HG02973 (cell line): Measurements from ENCODE around the gene FZD7.

Experiments used
- ATAC-seq: cut with Tn5 transposase; IDR thresholded peaks from one replicate; pipeline ENCODE4 v1.9.1; 2021; ENCODE audit warnings: moderate library complexity; ENCODE audit not compliant: unreplicated experiment

The FZD7 gene

GRCh38 chr2:202065876-202066275 lies 32.2 kb downstream of the FZD7 start:
- no peak for ATAC-seq

GRCh38 chr2:202066875-202067274 lies 33.2 kb downstream of the FZD7 start:
- no peak for ATAC-seq

DNA sequence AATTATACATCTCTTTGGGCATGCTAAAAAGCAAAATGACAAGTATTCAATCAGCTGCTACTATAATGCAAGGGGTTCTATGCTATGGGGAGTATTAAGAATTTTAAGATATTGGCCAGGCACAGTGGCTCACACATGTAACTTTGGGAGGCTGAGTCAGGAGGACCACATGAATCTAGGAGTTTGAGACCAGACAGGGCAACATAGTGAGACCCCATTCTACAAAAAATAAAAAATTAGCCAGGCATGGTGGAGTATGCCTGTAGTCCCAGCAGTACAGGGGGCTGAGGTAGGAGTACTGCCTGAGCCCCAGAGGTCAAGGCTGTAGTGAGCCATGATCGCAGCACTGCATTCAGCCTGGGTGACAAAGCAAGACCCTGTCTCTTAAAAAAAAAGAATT lies 33.9 kb downstream of the FZD7 start:
- no peak for ATAC-seq

DNA sequence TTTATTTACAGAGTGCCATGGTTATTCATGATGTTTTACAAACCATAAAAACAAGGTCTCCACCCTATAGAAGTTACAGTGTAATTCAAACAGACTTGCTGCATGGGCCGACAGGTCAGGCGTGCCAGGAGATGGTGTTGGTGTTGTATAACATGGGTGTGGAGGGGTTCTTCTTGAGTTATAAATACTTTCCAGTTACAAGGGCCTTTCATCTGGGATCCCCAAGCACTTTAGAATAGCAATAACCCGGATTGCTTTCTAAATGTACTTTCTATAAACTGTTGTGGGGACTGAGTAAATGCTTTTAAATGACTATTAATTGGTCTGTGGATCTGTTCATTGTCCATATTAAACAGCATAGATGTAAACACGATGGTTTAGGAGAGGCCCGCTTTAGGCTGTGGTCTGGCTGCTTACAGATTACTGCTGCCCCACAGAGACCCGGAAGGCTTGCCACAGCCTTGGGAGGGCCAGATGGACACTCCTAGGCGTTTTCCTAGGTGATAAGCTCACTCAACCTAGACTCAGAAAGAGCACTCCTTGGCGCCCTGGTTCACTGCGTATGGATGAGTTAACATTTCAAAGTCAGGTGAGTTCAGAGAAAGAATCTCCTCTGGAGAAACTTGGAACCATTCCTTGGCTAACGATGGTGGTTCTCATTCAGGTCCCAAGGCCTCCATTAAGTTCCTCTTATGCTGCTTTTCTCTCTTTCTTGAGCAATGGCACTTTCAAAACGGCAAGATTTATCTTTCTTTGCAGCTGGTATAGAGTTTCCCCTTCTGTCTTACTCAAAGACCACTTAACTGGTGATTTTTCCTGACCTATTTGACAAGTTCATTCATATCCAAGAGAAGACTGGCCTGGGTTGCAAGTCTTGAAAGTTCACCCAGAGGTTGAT lies 35.8 kb downstream of the FZD7 start:
- ATAC-seq = no peak

- no peak for ATAC-seq
Measured at GRCh38 chr2:202071107-202071506, 37.5 kb downstream of the FZD7 start.

DNA sequence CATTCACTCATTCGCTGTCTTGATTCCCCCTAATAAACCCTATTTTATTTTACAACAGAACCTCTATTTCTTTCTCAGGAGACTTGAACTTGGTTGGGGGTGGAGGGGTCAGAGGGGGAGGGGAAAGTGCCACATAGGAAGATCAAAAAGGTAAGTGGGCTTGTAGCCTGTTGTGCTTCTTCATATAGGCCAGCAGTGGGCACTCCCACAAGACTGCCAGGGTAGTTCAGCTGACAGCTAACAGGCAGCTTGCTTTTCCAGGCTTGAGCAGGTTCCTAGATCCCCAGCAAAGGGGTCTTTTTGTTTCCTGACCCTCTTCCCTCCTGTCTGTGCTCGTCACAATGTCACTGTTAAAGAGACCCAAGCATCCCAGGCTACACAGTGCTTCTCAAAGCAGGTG lies 38.6 kb downstream of the FZD7 start:
- ATAC-seq = no peak

GRCh38 chr2:202072737-202073401 lies 39.2 kb downstream of the FZD7 start, which contains the start of gene KIAA2012:
Gene KIAA2012, plus strand, starts transcription at chr2:202073255. Its CDS starts 373 bp downstream, at chr2:202073628.
- no peak for ATAC-seq

- ATAC-seq = no peak
Measured at GRCh38 chr2:202074324-202074723, 40.7 kb downstream of the FZD7 start.

DNA sequence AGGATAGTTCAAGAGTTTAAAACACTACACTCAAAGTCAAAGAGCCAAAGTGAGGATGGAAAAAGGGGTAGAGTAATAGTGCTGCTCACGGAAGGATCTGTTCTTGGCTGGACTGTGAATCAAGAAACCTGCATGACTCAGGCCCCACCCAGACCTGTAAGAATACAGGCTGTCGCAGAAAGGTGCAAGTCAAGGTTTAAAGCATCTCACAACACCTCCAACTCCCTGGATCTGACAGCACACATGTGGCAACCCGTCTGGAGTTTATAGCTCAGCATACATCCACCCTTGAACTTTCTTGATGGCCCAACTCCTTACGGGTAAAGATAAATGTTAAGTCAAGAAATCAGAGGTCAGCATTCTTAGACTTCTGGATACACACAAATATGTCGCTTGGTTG lies 45.7 kb downstream of the FZD7 start:
- ATAC-seq = no peak

- no peak for ATAC-seq
Measured at GRCh38 chr2:202084265-202084664, 50.6 kb downstream of the FZD7 start.
